ENCODE measurements around the gene CDH26.

DNA sequence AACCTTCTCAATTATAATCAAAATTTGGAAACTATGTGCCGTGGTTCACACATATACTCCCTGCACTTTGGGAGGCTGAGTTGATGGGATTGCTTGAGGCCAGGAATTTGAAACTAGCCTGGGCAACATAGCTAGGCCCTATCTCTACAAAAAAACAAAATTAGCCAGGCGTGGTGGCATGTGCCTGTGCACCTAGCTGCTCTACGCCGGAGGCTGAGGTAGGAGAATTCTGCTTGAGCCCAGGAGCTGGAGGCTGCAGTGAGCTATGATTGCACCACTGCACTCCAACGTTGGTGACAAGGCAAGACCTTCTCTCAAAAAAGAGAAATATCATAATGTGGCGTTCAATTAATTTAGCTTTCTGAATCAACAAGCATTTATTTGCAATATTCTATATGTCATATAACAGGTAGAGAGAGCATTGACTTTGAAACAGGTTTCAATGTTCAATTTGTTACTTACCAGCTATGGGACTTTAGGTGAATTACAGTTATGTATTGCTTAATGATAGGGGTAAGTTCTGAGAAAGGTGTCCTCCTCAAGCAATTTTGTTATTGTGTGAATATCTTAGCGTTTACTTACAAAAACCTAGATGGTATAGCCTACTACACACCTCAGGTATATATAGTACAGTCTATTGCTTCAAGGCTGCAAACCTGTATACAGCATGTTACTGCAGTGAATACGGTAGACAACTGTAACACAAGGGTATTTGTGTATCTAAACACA, 22.6 kb upstream of the CDH26 start:
- TF ChIP-seq POLR2A (IDR thresholded peaks at IDR 0.05): no peak
- TF ChIP-seq, protein P1, sequence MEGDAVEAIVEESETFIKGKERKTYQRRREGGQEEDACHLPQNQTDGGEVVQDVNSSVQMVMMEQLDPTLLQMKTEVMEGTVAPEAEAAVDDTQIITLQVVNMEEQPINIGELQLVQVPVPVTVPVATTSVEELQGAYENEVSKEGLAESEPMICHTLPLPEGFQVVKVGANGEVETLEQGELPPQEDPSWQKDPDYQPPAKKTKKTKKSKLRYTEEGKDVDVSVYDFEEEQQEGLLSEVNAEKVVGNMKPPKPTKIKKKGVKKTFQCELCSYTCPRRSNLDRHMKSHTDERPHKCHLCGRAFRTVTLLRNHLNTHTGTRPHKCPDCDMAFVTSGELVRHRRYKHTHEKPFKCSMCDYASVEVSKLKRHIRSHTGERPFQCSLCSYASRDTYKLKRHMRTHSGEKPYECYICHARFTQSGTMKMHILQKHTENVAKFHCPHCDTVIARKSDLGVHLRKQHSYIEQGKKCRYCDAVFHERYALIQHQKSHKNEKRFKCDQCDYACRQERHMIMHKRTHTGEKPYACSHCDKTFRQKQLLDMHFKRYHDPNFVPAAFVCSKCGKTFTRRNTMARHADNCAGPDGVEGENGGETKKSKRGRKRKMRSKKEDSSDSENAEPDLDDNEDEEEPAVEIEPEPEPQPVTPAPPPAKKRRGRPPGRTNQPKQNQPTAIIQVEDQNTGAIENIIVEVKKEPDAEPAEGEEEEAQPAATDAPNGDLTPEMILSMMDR (IDR thresholded peaks at IDR 0.05): no peak

Data from uterus (tissue), 2 donors.